HEK293T (cell line): ENCODE data around the gene WDHD1.

ENCODE experiments used
- BHLHE40 ChIP-seq: fragments of 450-650 bp; IDR thresholded peaks from 2 replicates; pipeline ENCODE4 v1.6.1; 2016; ENCODE audit warnings: mild to moderate bottlenecking, moderate library complexity, borderline replicate concordance
- CTBP1 ChIP-seq: fragments of 450-650 bp; IDR thresholded peaks from 2 replicates; pipeline ENCODE4 v1.6.1; 2016; ENCODE audit warnings: borderline replicate concordance
- ELF4 ChIP-seq: fragments of 450-650 bp; IDR thresholded peaks from 2 replicates; pipeline ENCODE4 v1.6.1; 2017; ENCODE audit warnings: antibody characterized with exemption
- FOXA1 ChIP-seq: fragments of 450-650 bp; IDR thresholded peaks from 2 replicates; pipeline ENCODE4 v1.6.1; 2016; ENCODE audit warnings: mild to moderate bottlenecking
- FOXK2 ChIP-seq: fragments of 450-650 bp; IDR thresholded peaks from 2 replicates; pipeline ENCODE4 v1.6.1; 2016; ENCODE audit warnings: mild to moderate bottlenecking
- HDGF ChIP-seq: fragments of 450-650 bp; IDR thresholded peaks from 2 replicates; pipeline ENCODE4 v1.6.1; 2017; ENCODE audit warnings: antibody characterized with exemption, borderline replicate concordance
- L3MBTL2 ChIP-seq: fragments of 450-650 bp; conservative IDR thresholded peaks from 2 replicates; pipeline ENCODE4 v1.6.1; 2016; ENCODE audit warnings: mild to moderate bottlenecking
- NFRKB ChIP-seq: fragments of 450-650 bp; IDR thresholded peaks from 2 replicates; pipeline ENCODE4 v1.6.1; 2016; ENCODE audit warnings: mild to moderate bottlenecking, moderate library complexity
- SP1 ChIP-seq: fragments of 450-650 bp; IDR thresholded peaks from 2 replicates; pipeline ENCODE4 v1.6.1; 2017
- SUZ12 ChIP-seq: fragments of 450-650 bp; IDR thresholded peaks from 2 replicates; pipeline ENCODE4 v1.6.1; 2016; ENCODE audit warnings: mild to moderate bottlenecking
- TARDBP ChIP-seq: fragments of 450-650 bp; IDR thresholded peaks from 2 replicates; pipeline ENCODE4 v1.6.1; 2016

DNA sequence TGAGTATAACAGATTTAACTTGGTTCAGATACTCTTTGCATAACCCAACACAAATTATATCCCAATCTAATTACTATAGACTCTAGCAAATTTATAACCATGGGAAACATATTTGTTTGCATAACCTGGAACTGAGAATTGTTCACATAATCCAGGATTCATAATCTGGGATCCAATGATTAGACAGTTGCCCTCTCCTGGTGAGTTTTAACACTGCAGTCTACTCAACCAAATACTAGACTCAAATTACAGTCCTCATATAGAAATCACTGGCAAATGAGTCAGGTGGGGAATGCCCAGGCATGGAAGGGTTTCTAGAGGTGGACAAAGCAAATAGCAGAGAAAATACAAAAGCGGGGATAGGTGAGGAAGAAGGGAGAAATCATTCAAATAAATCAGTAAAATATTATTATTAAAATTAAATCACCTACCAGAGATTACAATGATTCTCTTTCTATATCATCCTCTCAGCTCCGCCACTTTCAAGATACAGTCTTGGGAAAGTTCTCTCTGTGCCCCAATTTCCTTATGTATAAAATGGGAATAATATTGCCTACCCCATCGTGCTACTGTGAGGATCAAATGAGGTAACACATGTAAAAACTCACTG is 133.6 kb downstream of the WDHD1 start:
- TF ChIP-seq FOXA1 (no peak), ELF4 (no peak), HDGF (no peak), SP1 (no peak), TARDBP (no peak), L3MBTL2 (no peak), NFRKB (no peak), FOXK2 (no peak), SUZ12 (no peak), CTBP1 (no peak), BHLHE40 (no peak)
